T-cell (primary cell): ENCODE results near the gene RPL19. TPM values are rescaled to one million over a fixed set of nuclear protein-coding genes. Genes with fewer than 3 reads are reported as not detected.
A peak's percentile ranks its signal among the peaks of the same experiment; 100 is the strongest.

Experiments
- ATAC-seq, 4 experiments: fragments of 200-7000 bp in 3 of 4; fragments of 150-1000 bp in 1 of 4; cut with Tn5 transposase; replicated peaks in 1 of 4; 1 replicate in 3 of 4; 2 replicates in 1 of 4; pipeline ENCODE4 v1.10.0; 2021; ENCODE audit warnings: moderate library complexity in 3 of 4, mild to moderate bottlenecking in 2 of 4, moderate number of reproducible peaks in 1 of 4
- CTCF ChIA-PET, 2 donors: fragments of 300-600 bp; sonication (Branson Sonifier 250); formaldehyde crosslinking; loops; one replicate each; lab custom pipeline; 2022; ENCODE audit warnings: antibody characterized with exemption in 2 of 2; lab: Charles Lee
- POLR2A ChIA-PET, 2 donors: fragments of 300-600 bp; sonication (Branson Sonifier 250); formaldehyde crosslinking; loops; one replicate each; lab custom pipeline; 2022; ENCODE audit warnings: antibody characterized with exemption in 2 of 2; lab: Charles Lee
- DNase-seq, 35 experiments: peaks; one replicate each; pipeline versions ENCODE4 v3.0.0 to v3.0.0-alpha.2; 2013 to 2023
- H3K27ac ChIP-seq: one replicate; pipeline ENCODE4 v1.5.1; 2013; ENCODE audit warnings: low read length
- H3K27me3 ChIP-seq, 2 experiments: replicated peaks in 1 of 2; 1 replicate in 1 of 2; 2 replicates in 1 of 2; pipeline versions ENCODE4 v1.6.1 to v1.7.0; 2013; ENCODE audit warnings: low read length in 1 of 2, mixed read lengths in 1 of 2; ENCODE audit not compliant: control insufficient read depth in 2 of 2, insufficient read depth in 2 of 2; ENCODE audit errors: extremely low read depth in 1 of 2
- H3K36me3 ChIP-seq, 2 donors: 1 replicate in 1 of 2; 2 replicates in 1 of 2; pipeline versions ENCODE4 v1.6.1 to v1.7.0; 2013; ENCODE audit warnings: low read length in 1 of 2; ENCODE audit not compliant: control insufficient read depth in 2 of 2, insufficient read depth in 1 of 2; ENCODE audit errors: extremely low read depth in 1 of 2
- H3K4me1 ChIP-seq, 2 experiments: 1 replicate in 1 of 2; 2 replicates in 1 of 2; pipeline versions ENCODE4 v1.6.1 to v1.7.0; 2013; ENCODE audit warnings: low read length in 2 of 2, mixed read lengths in 1 of 2; ENCODE audit not compliant: insufficient read depth in 2 of 2, control insufficient read depth in 1 of 2; ENCODE audit errors: extremely low read depth in 1 of 2
- H3K4me3 ChIP-seq, 2 donors: 1 replicate in 1 of 2; 2 replicates in 1 of 2; pipeline versions ENCODE4 v1.5.1 to v1.7.0; 2013; ENCODE audit warnings: mild to moderate bottlenecking in 2 of 2, low read length in 1 of 2, moderate library complexity in 1 of 2; ENCODE audit not compliant: control insufficient read depth in 1 of 2; ENCODE audit errors: extremely low read depth in 1 of 2
- H3K9me3 ChIP-seq: 2 replicates; pipeline ENCODE4 v1.7.0; 2013
- H3K27ac Mint-ChIP-seq, 2 donors: one replicate each; pipeline ENCODE4 v1.8.0; 2020 to 2021; ENCODE audit warnings: mild to moderate bottlenecking in 2 of 2, mixed read lengths in 2 of 2
- H3K27me3 Mint-ChIP-seq, 2 donors: one replicate each; pipeline ENCODE4 v1.8.0; 2021 to 2022; ENCODE audit warnings: mixed read lengths in 2 of 2
- H3K36me3 Mint-ChIP-seq: one replicate; pipeline ENCODE4 v1.8.0; 2021; ENCODE audit warnings: mixed read lengths
- H3K4me1 Mint-ChIP-seq, 3 donors: one replicate each; pipeline ENCODE4 v1.8.0; 2020 to 2022; ENCODE audit warnings: mixed read lengths in 3 of 3, mild to moderate bottlenecking in 1 of 3
- H3K4me3 Mint-ChIP-seq, 3 donors: one replicate each; pipeline ENCODE4 v1.8.0; 2020 to 2022; ENCODE audit warnings: mild to moderate bottlenecking in 3 of 3, mixed read lengths in 3 of 3, moderate library complexity in 3 of 3
- H3K9me3 Mint-ChIP-seq, 3 donors: one replicate each; pipeline ENCODE4 v1.8.0; 2020 to 2022; ENCODE audit warnings: mixed read lengths in 3 of 3
- WGBS: methylation state at CpG from one replicate; pipeline ENCODE4 v1.1.5; 2013; ENCODE audit warnings: missing lambda C conversion rate; ENCODE audit not compliant: insufficient coverage; 5-methylcytosine and 5-hydroxymethylcytosine counted together
- total RNA-seq, 35 experiments: library from RNA in 6 of 35; stranded (reverse) in 6 of 35; fragments of 120-200 nt in 1 of 35; gene quantifications; one replicate each; pipeline versions ENCODE4 v1.2.1 to v1.2.4 and lab custom pipeline; 2013 to 2026

Gene RPL19
- total RNA-seq, 5 donors from 2014 or later (not counting 1 experiment from before 2014, with no cell fraction given), result 2,988 to 3,293 (median 3,174) TPM

DNA sequence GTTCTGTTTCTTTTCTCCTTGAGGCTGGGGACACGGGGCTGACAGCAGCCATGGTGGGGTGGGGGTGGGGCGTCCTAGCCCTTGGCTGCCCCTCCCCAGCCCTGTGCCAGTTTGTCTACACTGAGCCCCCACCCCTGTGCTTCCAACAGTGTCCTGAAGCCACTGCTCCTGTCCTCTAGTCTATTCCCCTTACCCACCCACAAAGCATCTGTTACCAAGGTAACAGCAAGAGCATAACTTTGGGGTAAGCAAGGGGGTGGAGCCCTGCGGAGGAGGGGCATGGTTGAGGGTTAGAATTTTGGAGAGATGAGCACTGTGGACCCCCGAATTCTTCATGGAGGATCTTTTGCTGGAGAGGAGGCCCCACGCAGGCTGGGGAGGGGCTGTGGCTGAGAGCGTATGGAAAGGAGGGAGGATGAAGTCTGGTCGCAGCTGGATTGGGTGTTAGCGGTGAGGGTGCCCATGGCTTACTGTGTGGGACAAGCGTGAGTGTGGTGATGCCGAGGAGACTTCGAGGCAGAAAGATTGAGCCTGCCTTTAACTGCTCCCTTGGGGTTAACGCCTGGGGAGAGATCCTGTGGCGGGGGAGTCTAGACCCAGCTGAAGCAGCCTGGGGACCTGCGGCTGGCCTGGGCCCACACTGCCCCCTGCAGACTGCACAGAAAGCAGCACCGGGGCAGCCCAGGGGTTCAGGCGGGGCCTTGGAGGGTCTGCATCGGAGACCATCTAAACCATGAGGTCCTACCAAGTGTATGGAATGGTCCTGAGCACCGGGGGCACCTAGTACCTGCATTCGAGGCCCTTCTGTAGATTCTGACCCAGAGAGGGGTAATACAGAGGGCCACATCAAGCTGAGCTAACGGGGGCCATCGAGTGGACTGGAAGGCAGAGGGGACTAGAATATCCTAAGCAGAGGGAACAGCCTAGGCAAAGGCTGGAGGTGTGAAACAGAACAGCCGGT lies 31.8 kb downstream of the RPL19 start:
- 20% methylated on average over 19 of the region's 22 CpGs for WGBS
- POLR2A ChIA-PET, result interaction anchor here in 1 of 2 donors (0.6 kb wide), 2 partner anchors 26 to 54 kb away, joined by 4 to 5 read pairs; no protein-coding TSS in a partner anchor

DNA sequence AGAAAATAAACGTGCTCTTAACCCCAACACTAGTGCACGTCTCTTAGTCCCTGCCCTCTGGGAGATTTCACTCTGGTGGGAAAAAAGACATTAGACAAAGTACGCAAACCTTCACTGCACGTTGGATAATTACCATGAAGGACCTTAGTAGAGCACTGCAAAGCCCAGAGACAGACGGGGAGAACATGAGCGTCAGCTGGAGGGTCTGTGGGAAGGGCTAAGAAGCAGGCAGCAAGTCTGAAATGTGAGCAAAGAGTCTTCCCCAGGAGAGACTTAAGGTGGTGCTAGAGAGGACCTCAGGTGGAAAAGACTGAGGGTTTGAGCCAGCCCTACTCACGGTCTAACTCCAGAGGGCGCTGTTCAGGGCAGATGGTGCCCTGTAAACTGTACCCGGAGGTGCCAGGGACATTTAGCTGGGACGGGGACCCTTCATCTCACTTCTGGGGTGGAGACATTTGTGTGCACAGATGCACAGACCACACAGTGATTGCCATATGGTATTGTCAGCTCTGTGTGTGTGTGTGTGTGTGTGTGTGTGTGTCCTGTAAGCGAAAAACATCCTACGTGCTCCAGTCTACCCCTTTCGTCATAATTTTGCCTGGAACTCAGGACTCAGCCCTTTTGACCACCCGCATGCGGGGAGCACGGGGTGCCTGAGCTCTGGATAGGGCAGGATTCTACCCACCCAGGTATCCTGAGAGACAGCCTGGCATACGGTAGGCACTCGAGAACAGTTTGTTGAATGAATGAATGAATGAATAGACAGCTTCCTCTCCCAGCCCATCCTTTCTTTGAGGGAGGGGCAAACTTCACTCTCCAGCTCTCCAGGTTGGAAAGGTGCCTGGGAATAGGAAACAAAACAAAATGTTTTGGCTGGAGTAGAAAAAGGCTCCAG lies 35.7 kb downstream of the RPL19 start:
- peaks cover 0 to 22% of the 10 kb centered on the region in 2 experiments for H3K27me3 ChIP-seq
- H3K36me3 ChIP-seq, result no peaks in the 10 kb centered on the region
- Mint-ChIP-seq H3K4me1 (peaks cover 40 to 45% (median 44%) of the 10 kb centered on the region in 3 donors), H3K27me3 (peaks cover 0 to 13% of the 10 kb centered on the region in 2 donors), H3K4me3 (no peak overlapping the region), H3K9me3 (no peaks in the 10 kb centered on the region), H3K27ac (peak overlapping the region; percentile 1 to 61), H3K36me3 (no peaks in the 10 kb centered on the region)
- H3K27ac ChIP-seq, result peak overlapping the region; percentile 29
- H3K9me3 ChIP-seq, result no peaks in the 10 kb centered on the region
- no peak overlapping the region for H3K4me3 ChIP-seq
- ChIA-PET POLR2A (interaction anchor here (0.6 to 0.8 kb wide), 3 partner anchors 28 to 87 kb away, joined by 3 to 4 read pairs (median 4); no protein-coding TSS in a partner anchor), CTCF (interaction anchor here (0.5 to 4.5 kb wide), 14 partner anchors 9 to 445 kb away, joined by 3 to 48 read pairs (median 4); partner anchors contain the start of gene RPL19 (in 1 of the 2))
- DNase-seq (peak in 30 of 35 experiments; percentile 16 to 74 (median 36)), ATAC-seq (peak in 2 of 4 experiments; percentile 6 to 27)
- H3K4me1 ChIP-seq, result peaks cover 0 to 62% of the 10 kb centered on the region in 2 experiments
- 32% methylated on average over 10 of the region's 18 CpGs for WGBS

More for the DNA sequence above, 31.8 kb downstream of the RPL19 start:
- H3K9me3 Mint-ChIP-seq, result no peaks in the 10 kb centered on the region
- Histone ChIP-seq H3K27ac (no peak overlapping the region), H3K27me3 (peaks cover 0 to 51% of the 10 kb centered on the region in 2 experiments), H3K9me3 (no peaks in the 10 kb centered on the region), H3K4me1 (peaks cover 0 to 30% of the 10 kb centered on the region in 2 experiments), H3K4me3 (no peak overlapping the region), H3K36me3 (no peaks in the 10 kb centered on the region)
- ATAC-seq (peak; percentile 82 to 87 (median 83)), DNase-seq (peak; percentile 22 to 77 (median 54))
- peak overlapping the region; percentile 23 to 50 (median 47) for H3K4me3 Mint-ChIP-seq
- CTCF ChIA-PET, result interaction anchor here (0.7 to 1.7 kb wide), 11 partner anchors 12 to 1593 kb away, joined by 3 to 9 read pairs (median 4); partner anchors contain the start of gene RPL19 (in 1 of the 2)
- H3K27me3 Mint-ChIP-seq, result peaks cover 8 to 38% of the 10 kb centered on the region in 2 donors
- peak overlapping the region in 1 of 2 donors; percentile 59 for H3K27ac Mint-ChIP-seq
- no peaks in the 10 kb centered on the region for H3K36me3 Mint-ChIP-seq
- peaks cover 14 to 21% (median 20%) of the 10 kb centered on the region in 3 donors for H3K4me1 Mint-ChIP-seq

DNA sequence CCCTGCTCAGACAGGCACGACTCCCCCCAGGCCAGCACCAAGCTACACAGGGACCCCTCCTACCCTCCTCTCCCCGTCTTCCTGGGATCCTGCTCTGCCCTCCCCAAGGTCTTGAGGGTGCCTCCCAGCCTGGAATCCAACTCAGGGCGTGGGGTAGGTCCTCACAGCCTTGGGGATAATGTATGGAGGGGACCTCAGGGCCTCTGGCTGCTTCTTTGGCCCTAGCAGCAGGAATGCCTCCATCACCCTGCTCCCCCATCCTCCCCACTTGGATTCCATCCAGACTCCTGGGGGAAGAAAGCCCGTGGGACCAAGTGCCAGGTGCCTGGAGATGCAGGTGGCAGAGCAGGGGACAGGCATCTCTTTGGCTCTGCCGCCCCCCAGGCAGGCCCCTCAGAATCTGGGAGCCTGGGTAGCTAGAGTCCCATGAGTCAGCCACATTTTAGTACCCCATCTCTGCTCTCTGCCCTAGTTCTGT lies 36.4 kb downstream of the RPL19 start:
- peaks cover 0 to 9% of the 10 kb centered on the region in 2 donors for H3K27me3 Mint-ChIP-seq
- Histone ChIP-seq H3K27ac (peak overlapping the region; percentile 29), H3K4me1 (peaks cover 0 to 60% of the 10 kb centered on the region in 2 experiments), H3K4me3 (no peak overlapping the region), H3K36me3 (no peaks in the 10 kb centered on the region), H3K9me3 (no peaks in the 10 kb centered on the region), H3K27me3 (peaks cover 0 to 15% of the 10 kb centered on the region in 2 experiments)
- ATAC-seq (no peak), DNase-seq (no peak)
- peak overlapping the region; percentile 55 to 70 for H3K27ac Mint-ChIP-seq
- H3K36me3 Mint-ChIP-seq, result no peaks in the 10 kb centered on the region
- ChIA-PET CTCF (interaction anchor here (0.5 to 4.5 kb wide), 8 partner anchors 8 to 84 kb away, joined by 3 to 48 read pairs (median 5); partner anchors contain the start of gene RPL19 (in 1 of the 2)), POLR2A (interaction anchor here in 1 of 2 donors (0.8 kb wide), 1 partner anchor 88 kb away, joined by 4 read pairs; no protein-coding TSS in a partner anchor)
- H3K4me1 Mint-ChIP-seq, result peaks cover 39 to 42% (median 42%) of the 10 kb centered on the region in 3 donors
- H3K4me3 Mint-ChIP-seq, result no peak overlapping the region
- no peaks in the 10 kb centered on the region for H3K9me3 Mint-ChIP-seq
- 83% methylated on average over 1 of the region's 5 CpGs for WGBS

DNA sequence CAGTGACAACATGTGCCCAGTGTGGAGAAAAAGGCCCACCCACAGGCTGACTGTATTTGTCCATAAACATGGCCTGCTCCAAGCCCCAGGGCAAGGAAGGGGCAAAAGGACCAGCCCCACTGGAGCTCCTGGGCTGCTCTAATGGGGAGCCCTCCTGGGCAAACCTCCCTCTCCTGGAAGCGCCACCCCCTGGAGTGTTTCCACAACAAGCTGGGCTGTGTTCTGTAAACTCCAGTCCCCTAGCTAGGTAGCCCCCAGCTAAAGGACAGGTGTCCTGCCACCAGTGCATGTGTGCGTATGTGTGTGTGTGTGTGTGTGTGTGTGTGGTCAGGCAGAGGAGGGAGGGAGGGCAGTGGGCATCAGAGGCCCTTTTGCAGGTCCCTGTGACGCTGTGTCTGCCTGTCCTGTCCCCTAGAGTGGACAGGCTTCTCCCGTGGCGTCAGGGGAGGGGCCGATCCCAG lies 36.9 kb downstream of the RPL19 start:
- ATAC-seq (no peak), DNase-seq (no peak)
- H3K4me1 Mint-ChIP-seq, result peaks cover 34 to 37% (median 37%) of the 10 kb centered on the region in 3 donors
- POLR2A ChIA-PET, result no interaction called here
- Histone ChIP-seq H3K9me3 (no peaks in the 10 kb centered on the region), H3K27me3 (peaks cover 0 to 10% of the 10 kb centered on the region in 2 experiments), H3K4me3 (no peak overlapping the region), H3K4me1 (peaks cover 0 to 55% of the 10 kb centered on the region in 2 experiments), H3K36me3 (no peaks in the 10 kb centered on the region), H3K27ac (peak overlapping the region; percentile 29)
- no peak overlapping the region for H3K4me3 Mint-ChIP-seq
- peak overlapping the region in 1 of 2 donors; percentile 55 for H3K27ac Mint-ChIP-seq
- H3K9me3 Mint-ChIP-seq, result no peaks in the 10 kb centered on the region
- H3K27me3 Mint-ChIP-seq, result peaks cover 0 to 4% of the 10 kb centered on the region in 2 donors
- CTCF ChIA-PET, result interaction anchor here in 1 of 2 donors (2.0 to 4.5 kb wide), 3 partner anchors 7 to 72 kb away, joined by 8 to 48 read pairs (median 10); no protein-coding TSS in a partner anchor
- H3K36me3 Mint-ChIP-seq, result no peaks in the 10 kb centered on the region
- 96% methylated on average over 4 of the region's 6 CpGs for WGBS

DNA sequence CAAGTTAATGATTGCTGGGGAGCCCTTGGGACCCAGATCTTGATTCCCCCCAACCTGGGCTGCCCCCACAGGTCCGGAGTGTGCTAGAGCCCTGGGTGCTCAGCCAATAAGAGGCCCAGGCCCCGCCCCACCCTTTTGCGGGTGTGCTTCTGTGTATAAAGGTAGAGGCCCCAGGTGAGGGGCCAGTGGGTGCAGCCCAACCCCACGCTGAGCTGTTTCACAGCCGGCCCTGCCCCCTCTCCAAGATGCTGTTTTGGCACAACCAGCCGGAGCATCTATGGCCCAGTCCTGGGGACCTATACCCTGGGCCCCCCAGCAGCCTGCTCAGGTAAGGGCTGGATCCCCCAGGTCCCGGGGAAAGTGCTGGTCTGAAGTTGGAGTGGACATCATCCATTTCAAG lies 37.5 kb downstream of the RPL19 start:
- peak overlapping the region in 1 of 3 donors; percentile 80 for H3K4me3 Mint-ChIP-seq
- H3K27ac ChIP-seq, result peak overlapping the region; percentile 92
- no peaks in the 10 kb centered on the region for H3K36me3 Mint-ChIP-seq
- H3K27me3 Mint-ChIP-seq, result no peaks in the 10 kb centered on the region
- H3K36me3 ChIP-seq, result no peaks in the 10 kb centered on the region
- peaks cover 30 to 33% (median 33%) of the 10 kb centered on the region in 3 donors for H3K4me1 Mint-ChIP-seq
- H3K4me3 ChIP-seq, result no peak overlapping the region
- peaks cover 0 to 50% of the 10 kb centered on the region in 2 experiments for H3K4me1 ChIP-seq
- ChIA-PET POLR2A (no interaction called here), CTCF (interaction anchor here (1.0 to 4.5 kb wide), 5 partner anchors 28 to 73 kb away, joined by 3 to 48 read pairs (median 4); no protein-coding TSS in a partner anchor)
- 85% methylated on average over 3 of the region's 7 CpGs for WGBS
- ATAC-seq, result no peak
- H3K9me3 Mint-ChIP-seq, result no peaks in the 10 kb centered on the region
- peaks cover 0 to 4% of the 10 kb centered on the region in 2 experiments for H3K27me3 ChIP-seq
- H3K27ac Mint-ChIP-seq, result peak overlapping the region; percentile 89 to 96
- H3K9me3 ChIP-seq, result no peaks in the 10 kb centered on the region
- no peak for DNase-seq
